ENCODE results near the gene MEI4.
"Not testable (repeated sequence)": the region's sequence is repeated elsewhere in the genome, so short reads cannot be mapped to it uniquely, and the experiment has no call there.

The MEI4 gene

GRCh38 chr6:77644102-77644705 is 8.6 kb upstream of the MEI4 start:
- DNase-seq (ENCODE audit: extremely low spot score): no peak
- CTCF ChIA-PET: no interaction called here
- TF ChIP-seq, protein P1, sequence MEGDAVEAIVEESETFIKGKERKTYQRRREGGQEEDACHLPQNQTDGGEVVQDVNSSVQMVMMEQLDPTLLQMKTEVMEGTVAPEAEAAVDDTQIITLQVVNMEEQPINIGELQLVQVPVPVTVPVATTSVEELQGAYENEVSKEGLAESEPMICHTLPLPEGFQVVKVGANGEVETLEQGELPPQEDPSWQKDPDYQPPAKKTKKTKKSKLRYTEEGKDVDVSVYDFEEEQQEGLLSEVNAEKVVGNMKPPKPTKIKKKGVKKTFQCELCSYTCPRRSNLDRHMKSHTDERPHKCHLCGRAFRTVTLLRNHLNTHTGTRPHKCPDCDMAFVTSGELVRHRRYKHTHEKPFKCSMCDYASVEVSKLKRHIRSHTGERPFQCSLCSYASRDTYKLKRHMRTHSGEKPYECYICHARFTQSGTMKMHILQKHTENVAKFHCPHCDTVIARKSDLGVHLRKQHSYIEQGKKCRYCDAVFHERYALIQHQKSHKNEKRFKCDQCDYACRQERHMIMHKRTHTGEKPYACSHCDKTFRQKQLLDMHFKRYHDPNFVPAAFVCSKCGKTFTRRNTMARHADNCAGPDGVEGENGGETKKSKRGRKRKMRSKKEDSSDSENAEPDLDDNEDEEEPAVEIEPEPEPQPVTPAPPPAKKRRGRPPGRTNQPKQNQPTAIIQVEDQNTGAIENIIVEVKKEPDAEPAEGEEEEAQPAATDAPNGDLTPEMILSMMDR (IDR thresholded peaks at IDR 0.05; ENCODE audit: control extremely low read depth, extremely low read depth, low read depth, missing control alignments): no peak
- POLR2A ChIA-PET: no interaction called here

- POLR2A ChIA-PET: no interaction called here
- TF ChIP-seq, protein P1 (IDR thresholded peaks at IDR 0.05; ENCODE audit: control extremely low read depth, extremely low read depth, low read depth, missing control alignments): peak; percentile 23
- DNase-seq (ENCODE audit: extremely low spot score): peak; percentile 28
- CTCF ChIA-PET: interaction anchor here (1.1 to 2.0 kb wide), 5 partner anchors 10 to 87 kb away, joined by 3 to 13 read pairs (median 4); no protein-coding TSS in a partner anchor
Observed at GRCh38 chr6:77650098-77650663, 2.7 kb upstream of the MEI4 start.

DNA sequence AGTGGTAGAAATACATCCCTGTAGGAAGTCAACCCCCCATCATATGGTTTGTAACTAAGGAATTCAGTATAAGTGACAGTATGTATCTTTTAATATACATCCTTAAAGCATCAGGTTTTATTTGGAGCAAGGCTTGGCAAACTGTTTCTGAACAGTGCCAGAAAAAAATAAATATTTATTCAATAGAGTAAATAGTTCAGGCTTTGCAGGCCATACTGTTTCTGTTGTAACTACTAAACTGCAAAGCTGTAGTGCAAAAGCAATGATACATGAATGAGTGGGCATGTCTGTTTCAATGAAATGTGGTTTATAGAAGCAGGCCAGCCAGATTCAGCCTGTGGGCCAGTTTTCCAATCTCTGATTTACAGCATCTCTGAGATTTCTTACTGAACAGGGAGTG is 977 bp downstream of the MEI4 start:
- TF ChIP-seq, protein P1 (IDR thresholded peaks at IDR 0.05; ENCODE audit: control extremely low read depth, extremely low read depth, low read depth, missing control alignments): no peak
- ChIA-PET POLR2A (no interaction called here), CTCF (no interaction called here)
- DNase-seq (ENCODE audit: extremely low spot score): no peak

DNA sequence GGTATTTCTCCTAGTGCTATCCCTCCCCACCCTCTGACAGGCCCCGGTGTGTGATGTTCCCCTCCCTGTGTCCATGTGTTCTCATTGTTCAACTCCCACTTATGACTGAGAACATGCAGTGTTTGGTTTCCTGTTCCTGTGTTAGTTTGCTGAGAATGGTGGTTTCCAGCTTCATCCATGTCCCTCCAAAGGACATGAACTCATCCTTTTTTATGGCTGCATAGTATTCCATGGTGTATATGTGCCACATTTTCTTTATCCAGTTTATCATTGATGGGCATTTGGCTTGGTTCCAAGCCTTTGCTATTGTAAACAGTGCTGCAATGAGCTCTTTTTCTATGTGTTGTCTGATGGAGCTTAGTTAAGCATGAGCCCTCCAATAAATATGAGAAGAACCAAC is 2.2 kb downstream of the MEI4 start:
- POLR2A ChIA-PET; DNase-seq (ENCODE audit: extremely low spot score); CTCF ChIA-PET: not testable (repeated sequence)

DNA sequence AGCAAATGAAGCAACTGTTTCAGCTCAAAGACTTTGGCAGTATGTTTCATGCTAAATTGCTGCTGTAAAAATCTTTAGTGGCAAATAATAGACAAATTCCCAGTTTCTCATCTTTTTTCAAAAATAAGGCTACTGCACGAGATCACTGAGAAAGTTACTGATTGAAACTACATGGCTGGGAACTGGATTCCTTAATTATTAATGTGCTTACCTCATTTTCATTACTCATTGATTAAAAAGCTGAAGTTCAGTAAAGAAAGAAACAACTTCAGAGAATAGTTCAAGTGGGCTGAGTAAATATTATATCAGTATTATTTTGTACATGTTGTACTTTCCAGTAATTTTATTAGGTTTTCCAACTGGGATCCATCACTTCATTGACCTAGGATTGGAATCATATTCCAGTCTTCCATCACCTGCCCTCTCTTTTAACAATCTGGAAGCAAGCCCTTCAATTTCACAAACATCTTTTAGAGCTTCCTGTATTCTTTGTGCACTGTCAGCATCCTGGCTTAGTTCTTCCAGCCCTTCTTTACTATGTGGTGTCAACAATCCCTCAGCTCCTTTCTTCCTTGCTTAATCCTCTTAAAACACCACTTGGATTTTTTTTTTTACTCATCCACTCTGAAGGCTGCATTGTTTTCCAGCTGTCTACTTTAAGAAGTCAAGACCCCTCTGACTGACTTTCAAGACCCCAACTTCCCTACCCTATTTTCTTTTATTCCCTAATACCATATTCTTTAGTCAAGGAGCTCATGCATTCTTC is 4.3 kb downstream of the MEI4 start:
- CTCF ChIA-PET: interaction anchor here (1.3 kb wide), 1 partner anchor 13 kb away, joined by 4 read pairs; no protein-coding TSS in a partner anchor

GRCh38 chr6:77666340-77666739 is 13.5 kb downstream of the MEI4 start:
- CTCF ChIA-PET: interaction anchor here (2.2 kb wide), 1 partner anchor 11 kb away, joined by 7 read pairs; no protein-coding TSS in a partner anchor
- TF ChIP-seq, protein P1 (IDR thresholded peaks at IDR 0.05; ENCODE audit: control extremely low read depth, extremely low read depth, low read depth, missing control alignments): no peak
- POLR2A ChIA-PET: no interaction called here
- DNase-seq (ENCODE audit: extremely low spot score): no peak

More for the DNA sequence above, 4.3 kb downstream of the MEI4 start:
- POLR2A ChIA-PET: no interaction called here
- TF ChIP-seq, protein P1 (IDR thresholded peaks at IDR 0.05; ENCODE audit: control extremely low read depth, extremely low read depth, low read depth, missing control alignments): no peak
- no peak for DNase-seq (ENCODE audit: extremely low spot score)

- CTCF ChIA-PET: interaction anchor here (2.2 kb wide), 1 partner anchor 11 kb away, joined by 7 read pairs; no protein-coding TSS in a partner anchor
- TF ChIP-seq, protein P1 (IDR thresholded peaks at IDR 0.05; ENCODE audit: control extremely low read depth, extremely low read depth, low read depth, missing control alignments): no peak
- POLR2A ChIA-PET: no interaction called here
- DNase-seq (ENCODE audit: extremely low spot score): no peak
Observed at GRCh38 chr6:77666846-77667245, 14.0 kb downstream of the MEI4 start.
